ENCODE results near the gene PABPC5.

Gene PABPC5

DNA sequence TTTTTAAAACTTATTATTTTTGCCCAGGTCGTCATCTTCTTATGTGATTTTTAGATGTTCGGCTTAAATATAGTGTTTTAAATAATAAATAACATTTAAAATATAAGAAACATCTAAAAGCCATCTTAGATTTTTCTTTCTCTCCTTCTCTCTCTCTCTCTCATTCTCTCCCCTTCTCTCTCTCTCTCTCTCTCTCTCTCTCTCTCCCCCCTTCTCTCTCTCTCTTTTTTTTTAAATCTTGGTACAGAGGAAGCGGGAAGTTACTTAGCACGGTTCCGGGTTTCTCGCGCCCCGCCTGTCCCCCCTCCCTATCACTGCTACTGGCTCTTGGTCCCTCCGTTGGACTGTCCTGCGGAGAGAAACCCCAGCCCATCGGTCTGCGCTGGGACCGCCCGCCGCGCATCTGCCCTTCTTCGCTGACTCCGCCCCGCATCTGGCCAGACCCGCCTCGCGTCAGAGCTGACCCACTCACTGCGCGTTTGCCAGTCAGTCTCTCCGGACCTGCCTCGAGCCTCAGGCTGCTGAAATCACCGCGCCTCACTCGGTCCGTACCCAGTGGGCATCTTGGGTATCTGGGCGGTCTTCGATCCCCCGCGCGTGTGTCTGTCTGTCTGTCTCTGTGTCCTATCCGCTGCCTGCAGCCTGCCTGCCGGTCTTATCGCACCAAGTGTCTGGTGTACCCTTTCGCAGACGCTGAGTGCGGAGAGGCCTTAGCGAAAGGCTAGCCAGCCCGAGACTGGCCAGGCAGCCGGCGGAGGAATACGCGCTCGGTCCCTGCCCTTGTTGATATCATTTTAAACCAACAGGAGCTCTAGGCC, at the start of gene PABPC5:
Gene PABPC5 (plus strand): TSS at position 489 of the 818 bp plus-strand sequence. CDS start 739 bp downstream, outside the sequence.
- DNase-seq = peak; percentile 91

DNA sequence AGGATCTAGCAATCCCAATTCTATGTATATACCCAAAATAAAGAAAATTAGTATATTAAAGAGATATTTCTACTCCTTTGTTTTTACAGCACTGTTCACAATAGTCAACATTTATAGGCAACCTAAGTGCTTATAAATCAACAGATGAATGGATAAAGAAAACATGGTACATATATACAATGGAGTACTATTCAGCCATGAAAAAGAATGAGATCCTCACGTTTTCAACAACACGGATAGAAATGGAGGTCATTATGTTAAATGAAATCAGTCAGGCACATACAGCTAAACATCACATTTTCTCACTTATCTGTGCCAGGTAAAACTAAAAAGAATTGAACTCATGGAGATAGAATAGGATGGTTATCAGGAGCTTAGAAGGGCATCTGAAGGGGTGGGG, 45.6 kb upstream of the PABPC5 start:
- DNase-seq = no peak

DNA sequence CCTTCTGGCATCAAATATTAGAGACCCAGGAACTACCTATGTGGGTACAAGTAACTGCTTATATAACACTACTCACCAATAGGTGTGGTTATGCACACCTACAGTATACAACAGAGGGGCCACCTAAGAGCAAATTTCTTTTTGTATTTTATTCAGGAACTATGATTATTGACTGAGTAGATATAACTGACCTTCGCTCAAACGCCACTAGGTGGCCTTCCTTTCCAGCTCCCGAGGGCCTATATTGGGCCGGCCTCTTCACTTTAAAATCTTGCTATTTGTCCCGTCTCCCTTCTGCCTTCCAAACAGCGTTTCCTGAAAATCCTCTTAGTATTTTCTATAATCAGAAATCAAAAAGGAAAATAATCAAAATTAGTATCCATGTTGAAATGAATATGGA, 19.9 kb upstream of the PABPC5 start:
- DNase-seq = peak; percentile 19

DNA sequence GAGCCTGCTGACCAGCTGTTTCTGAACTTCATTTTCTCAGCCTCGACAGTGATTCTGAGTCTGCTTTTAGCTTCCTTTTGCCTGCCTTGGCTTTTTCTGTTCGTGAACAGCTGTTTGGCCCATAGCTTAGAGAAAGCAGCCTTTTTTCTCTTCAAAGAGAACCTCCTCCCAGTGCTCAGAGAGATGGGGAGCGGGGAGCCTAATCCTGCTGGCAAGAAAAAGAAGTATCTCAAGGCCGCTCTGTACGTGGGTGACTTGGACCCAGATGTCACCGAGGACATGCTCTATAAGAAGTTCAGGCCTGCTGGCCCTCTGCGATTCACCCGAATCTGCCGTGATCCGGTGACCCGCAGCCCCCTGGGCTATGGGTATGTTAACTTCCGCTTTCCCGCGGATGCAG, 756 bp downstream of the PABPC5 start:
- DNase-seq = no peak
